Neural crest cell (in vitro differentiated cells): Measurements from ENCODE around the gene ADGRV1. TPM values are rescaled to one million over a fixed set of nuclear protein-coding genes. Genes with fewer than 3 reads are reported as not detected.

Experiments used
- DNase-seq: peaks from one replicate; pipeline ENCODE4 v3.0.0; 2021; ENCODE audit warnings: low read depth, mixed read lengths, low spot score
- H3K27ac Mint-ChIP-seq: one replicate; pipeline ENCODE4 v1.8.0; 2021; ENCODE audit warnings: mild to moderate bottlenecking, mixed read lengths; ENCODE audit not compliant: unreplicated experiment
- H3K27me3 Mint-ChIP-seq: 2 replicates; pipeline ENCODE4 v1.8.0; 2021; ENCODE audit warnings: low read depth, mild to moderate bottlenecking, mixed read lengths
- H3K36me3 Mint-ChIP-seq: 2 replicates; pipeline ENCODE4 v1.8.0; 2021; ENCODE audit warnings: low read depth, mild to moderate bottlenecking, mixed read lengths
- H3K4me1 Mint-ChIP-seq: 2 replicates; pipeline ENCODE4 v1.8.0; 2021; ENCODE audit warnings: mixed read lengths
- H3K4me3 Mint-ChIP-seq: one replicate; pipeline ENCODE4 v1.8.0; 2021; ENCODE audit warnings: mild to moderate bottlenecking, mixed read lengths
- H3K9me3 Mint-ChIP-seq: 2 replicates; pipeline ENCODE4 v1.8.0; 2021; ENCODE audit warnings: mixed read lengths
- total RNA-seq: library from RNA; stranded (reverse); gene quantifications from 2 replicates; pipeline ENCODE4 v1.2.1, GENCODE V29; 2021
- TF ChIP-seq, protein P1 (sequence below): fragments of 200-600 bp; sonication (generic); conservative IDR thresholded peaks from 2 replicates; pipeline ENCODE4 v1.5.0; 2021; ENCODE audit warnings: antibody characterized with exemption, mild to moderate bottlenecking

The ADGRV1 gene
- total RNA-seq, 1 donor from 2014 or later: 43.4 TPM

DNA sequence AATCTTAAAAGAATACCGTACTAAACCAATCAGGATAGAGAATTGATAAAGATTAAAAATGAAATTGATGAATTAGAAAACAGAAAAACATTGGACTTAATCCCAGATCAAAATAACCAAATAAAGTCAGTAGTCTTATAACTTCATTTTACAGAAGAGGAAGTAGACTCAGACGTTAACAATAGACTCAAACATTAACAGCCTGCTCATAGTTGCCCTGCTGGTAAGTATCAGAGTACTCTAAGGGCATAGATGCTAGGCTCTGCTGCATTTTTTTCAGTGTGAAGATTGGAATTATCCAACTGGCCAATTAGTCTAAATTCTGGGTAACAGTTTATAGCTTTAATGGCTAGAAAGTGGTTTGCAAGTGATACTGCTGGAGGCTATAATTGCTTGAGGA, 42.9 kb downstream of the ADGRV1 start:
- no peak for DNase-seq
- Mint-ChIP-seq H3K36me3 (peaks cover 27% of the 10 kb centered on the region), H3K9me3 (peaks cover 15% of the 10 kb centered on the region), H3K4me1 (peaks cover 20% of the 10 kb centered on the region), H3K27me3 (no peaks in the 10 kb centered on the region), H3K27ac (no peak overlapping the region), H3K4me3 (no peak overlapping the region)
- TF ChIP-seq, protein P1, sequence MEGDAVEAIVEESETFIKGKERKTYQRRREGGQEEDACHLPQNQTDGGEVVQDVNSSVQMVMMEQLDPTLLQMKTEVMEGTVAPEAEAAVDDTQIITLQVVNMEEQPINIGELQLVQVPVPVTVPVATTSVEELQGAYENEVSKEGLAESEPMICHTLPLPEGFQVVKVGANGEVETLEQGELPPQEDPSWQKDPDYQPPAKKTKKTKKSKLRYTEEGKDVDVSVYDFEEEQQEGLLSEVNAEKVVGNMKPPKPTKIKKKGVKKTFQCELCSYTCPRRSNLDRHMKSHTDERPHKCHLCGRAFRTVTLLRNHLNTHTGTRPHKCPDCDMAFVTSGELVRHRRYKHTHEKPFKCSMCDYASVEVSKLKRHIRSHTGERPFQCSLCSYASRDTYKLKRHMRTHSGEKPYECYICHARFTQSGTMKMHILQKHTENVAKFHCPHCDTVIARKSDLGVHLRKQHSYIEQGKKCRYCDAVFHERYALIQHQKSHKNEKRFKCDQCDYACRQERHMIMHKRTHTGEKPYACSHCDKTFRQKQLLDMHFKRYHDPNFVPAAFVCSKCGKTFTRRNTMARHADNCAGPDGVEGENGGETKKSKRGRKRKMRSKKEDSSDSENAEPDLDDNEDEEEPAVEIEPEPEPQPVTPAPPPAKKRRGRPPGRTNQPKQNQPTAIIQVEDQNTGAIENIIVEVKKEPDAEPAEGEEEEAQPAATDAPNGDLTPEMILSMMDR: no peak

DNA sequence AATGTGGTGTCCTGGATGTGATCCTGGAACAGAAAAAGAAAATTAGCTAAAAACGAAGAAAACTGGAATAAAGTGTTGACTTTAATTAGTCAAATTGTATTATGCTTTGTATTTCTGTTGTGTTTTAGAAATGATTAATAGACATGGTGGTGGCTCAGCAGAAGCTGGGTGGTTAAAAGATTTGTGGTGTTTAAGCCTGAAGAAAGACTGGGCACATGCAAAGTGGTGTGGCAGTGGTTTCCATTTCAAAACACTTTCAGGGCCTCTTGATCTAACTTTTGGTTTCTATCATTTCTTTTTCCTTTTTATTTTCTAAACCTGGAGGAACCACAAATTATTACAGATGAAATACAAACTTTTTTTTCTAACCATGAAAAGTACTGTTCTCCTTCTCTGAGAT, 44.1 kb downstream of the ADGRV1 start:
- Mint-ChIP-seq H3K9me3 (peaks cover 6% of the 10 kb centered on the region), H3K27ac (no peak overlapping the region), H3K4me1 (peaks cover 16% of the 10 kb centered on the region), H3K4me3 (no peak overlapping the region), H3K36me3 (peaks cover 16% of the 10 kb centered on the region), H3K27me3 (no peaks in the 10 kb centered on the region)
- no peak for DNase-seq
- TF ChIP-seq, protein P1: no peak

DNA sequence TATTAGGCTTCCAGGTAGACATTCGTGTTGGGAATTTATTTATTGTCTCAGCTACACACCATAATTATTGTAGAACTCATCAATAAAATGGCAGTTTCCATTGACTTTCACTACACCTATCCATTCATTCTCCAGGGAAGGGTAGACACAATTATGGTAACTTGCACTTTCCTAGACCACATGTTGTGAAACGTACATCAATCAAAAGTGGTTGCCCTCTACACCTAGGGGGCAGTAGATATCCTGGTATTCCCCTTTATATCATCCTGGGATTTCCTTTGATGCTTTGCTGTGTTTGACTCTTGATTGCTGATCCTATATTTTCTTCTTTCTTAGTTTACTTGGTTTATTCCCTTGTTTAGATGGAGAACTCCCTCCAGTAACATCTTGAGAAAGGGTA, 47.9 kb downstream of the ADGRV1 start:
- Mint-ChIP-seq H3K27me3 (no peaks in the 10 kb centered on the region), H3K9me3 (peaks cover 10% of the 10 kb centered on the region), H3K36me3 (peaks cover 12% of the 10 kb centered on the region), H3K4me1 (peaks cover 10% of the 10 kb centered on the region), H3K27ac (no peak overlapping the region), H3K4me3 (no peak overlapping the region)
- no peak for DNase-seq
- TF ChIP-seq, protein P1: peak; percentile 29

DNA sequence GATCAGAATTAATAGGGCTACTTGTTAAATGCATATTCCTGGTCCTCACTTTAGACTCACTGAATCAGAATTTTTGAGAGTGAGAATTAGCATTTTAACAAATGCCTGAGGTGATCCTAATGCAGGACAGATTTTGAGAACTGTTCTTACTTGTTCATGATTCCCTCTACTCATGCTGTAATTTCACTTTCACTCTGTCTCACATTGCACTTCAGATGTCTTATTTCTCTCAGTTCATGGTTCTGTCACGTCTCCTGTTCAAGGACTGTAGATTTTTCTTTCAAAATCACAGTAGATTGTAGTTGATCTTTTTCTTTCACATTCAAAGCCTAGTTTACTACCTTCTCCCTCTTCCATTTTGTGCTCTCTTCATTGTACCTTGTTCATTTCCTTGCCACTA, 54.3 kb downstream of the ADGRV1 start:
- H3K9me3 Mint-ChIP-seq: peaks cover 8% of the 10 kb centered on the region
- H3K36me3 Mint-ChIP-seq: peaks cover 6% of the 10 kb centered on the region
- TF ChIP-seq, protein P1: no peak
- H3K4me1 Mint-ChIP-seq: peaks cover 18% of the 10 kb centered on the region
- no peak overlapping the region for H3K27ac Mint-ChIP-seq
- no peaks in the 10 kb centered on the region for H3K27me3 Mint-ChIP-seq
- H3K4me3 Mint-ChIP-seq: no peak overlapping the region
- no peak for DNase-seq

DNA sequence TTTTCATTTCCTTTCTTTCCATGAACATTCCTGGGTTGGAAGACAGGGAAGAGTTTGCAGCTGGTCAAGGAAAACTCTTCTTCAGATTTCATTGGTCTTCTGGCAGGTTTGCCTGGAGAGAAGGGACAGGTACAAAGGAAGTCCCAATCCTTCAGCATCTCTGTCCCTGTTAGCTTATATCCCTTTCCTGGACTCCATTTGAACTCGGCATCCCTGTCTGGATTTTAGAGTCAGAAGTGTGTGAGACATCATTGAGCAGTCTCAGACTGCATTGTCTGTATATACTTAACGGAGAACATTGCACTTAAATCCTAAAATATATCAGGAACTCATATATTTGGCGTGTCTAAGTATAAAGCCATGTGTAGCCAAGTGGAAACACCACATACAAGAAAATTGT, 54.9 kb downstream of the ADGRV1 start:
- Mint-ChIP-seq H3K9me3 (peaks cover 5% of the 10 kb centered on the region), H3K4me3 (no peak overlapping the region), H3K27me3 (no peaks in the 10 kb centered on the region), H3K27ac (no peak overlapping the region), H3K4me1 (peaks cover 22% of the 10 kb centered on the region), H3K36me3 (peaks cover 5% of the 10 kb centered on the region)
- no peak for DNase-seq
- TF ChIP-seq, protein P1: no peak

DNA sequence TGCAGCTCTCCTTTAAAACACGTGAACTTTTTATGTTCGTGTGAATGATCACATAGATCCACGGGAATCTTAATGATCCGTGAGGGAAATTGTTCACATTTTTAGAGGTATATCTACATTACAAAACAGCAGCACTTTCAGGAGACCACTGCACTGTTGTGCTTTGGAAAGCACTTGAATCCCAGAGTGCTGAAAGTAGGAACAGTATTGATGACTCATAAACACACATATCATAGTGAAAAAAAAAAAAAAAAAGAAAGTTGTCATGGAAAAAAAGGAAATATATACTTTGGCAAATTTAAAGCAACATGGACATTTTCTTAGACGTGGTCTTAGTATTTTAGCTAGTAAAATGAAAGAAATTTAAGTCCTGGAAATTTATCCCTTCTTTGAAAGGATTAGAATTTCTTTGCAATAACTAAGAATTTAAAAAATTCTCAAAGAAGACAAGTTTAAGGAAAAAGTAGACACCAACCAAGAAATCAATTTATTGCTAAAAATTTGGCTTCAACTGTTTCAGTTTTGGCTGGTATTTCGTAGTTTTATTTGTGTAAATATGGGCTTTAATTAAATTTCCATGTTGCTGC, 55.4 kb downstream of the ADGRV1 start:
- H3K27ac Mint-ChIP-seq: no peak overlapping the region
- H3K36me3 Mint-ChIP-seq: peaks cover 3% of the 10 kb centered on the region
- H3K9me3 Mint-ChIP-seq: peaks cover 3% of the 10 kb centered on the region
- TF ChIP-seq, protein P1: no peak
- H3K27me3 Mint-ChIP-seq: no peaks in the 10 kb centered on the region
- H3K4me3 Mint-ChIP-seq: no peak overlapping the region
- H3K4me1 Mint-ChIP-seq: peaks cover 22% of the 10 kb centered on the region
- no peak for DNase-seq
